ENCODE measurements around the gene IFNGR1.

IFNGR1 gene

GRCh38 chr6:137229075-137229759 is 10.0 kb upstream of the IFNGR1 start:
- H3K79me2 ChIP-seq (ENCODE audit: insufficient read depth, low read length), result no peaks in the 10 kb centered on the region
- H3K4me3 ChIP-seq (ENCODE audit: low read depth in 1 of 2, low read length in 2 of 2), result no peak overlapping the region
- H2AFZ ChIP-seq (ENCODE audit: low read depth, low read length), result no peak overlapping the region
- H3K27ac ChIP-seq (ENCODE audit: low read length), result peak overlapping the region; percentile 1; the same call in 1 of the 2 replicates
- no peaks in the 10 kb centered on the region for H3K9me3 ChIP-seq (ENCODE audit: insufficient read depth, low read length, severe bottlenecking)
- no peaks in the 10 kb centered on the region for H3K36me3 ChIP-seq (ENCODE audit: insufficient read depth, low read length)
- H3K27me3 ChIP-seq (ENCODE audit: insufficient read depth, low read length, poor library complexity), result no peaks in the 10 kb centered on the region
- H3K4me1 ChIP-seq (ENCODE audit: insufficient read depth, low read length), result peaks cover 50% of the 10 kb centered on the region
- DNase-seq (no peak), ATAC-seq (ENCODE audit: insufficient read depth, low read depth) (no peak)
- H4K20me1 ChIP-seq (ENCODE audit: insufficient read depth, low read length), result no peaks in the 10 kb centered on the region
- no peak overlapping the region for H3K4me2 ChIP-seq (ENCODE audit: insufficient read depth, low read length)
- H3K9ac ChIP-seq (ENCODE audit: low read depth, low read length), result no peak overlapping the region
- no peak for TF ChIP-seq EZH2 (IDR thresholded peaks at IDR 0.05; ENCODE audit: borderline replicate concordance, low read depth, low read length, severe bottlenecking)
- TF ChIP-seq CTCF (IDR thresholded peaks at IDR 0.05; ENCODE audit: borderline replicate concordance, extremely low read depth, low read length, poor library complexity, severe bottlenecking), result no peak

GRCh38 chr6:137227871-137228302 is 8.7 kb upstream of the IFNGR1 start:
- Histone ChIP-seq H2AFZ (ENCODE audit: low read depth, low read length) (no peak overlapping the region), H3K4me1 (ENCODE audit: insufficient read depth, low read length) (peaks cover 50% of the 10 kb centered on the region), H3K79me2 (ENCODE audit: insufficient read depth, low read length) (no peaks in the 10 kb centered on the region), H3K4me2 (ENCODE audit: insufficient read depth, low read length) (no peak overlapping the region), H3K27me3 (ENCODE audit: insufficient read depth, low read length, poor library complexity) (no peaks in the 10 kb centered on the region), H3K4me3 (ENCODE audit: low read depth in 1 of 2, low read length in 2 of 2) (no peak overlapping the region), H4K20me1 (ENCODE audit: insufficient read depth, low read length) (no peaks in the 10 kb centered on the region), H3K9me3 (ENCODE audit: insufficient read depth, low read length, severe bottlenecking) (no peaks in the 10 kb centered on the region), H3K27ac (ENCODE audit: low read length) (no peak overlapping the region), H3K36me3 (ENCODE audit: insufficient read depth, low read length) (no peaks in the 10 kb centered on the region), H3K9ac (ENCODE audit: low read depth, low read length) (no peak overlapping the region)
- ATAC-seq (ENCODE audit: insufficient read depth, low read depth), result no peak
- no peak for TF ChIP-seq EZH2 (IDR thresholded peaks at IDR 0.05; ENCODE audit: borderline replicate concordance, low read depth, low read length, severe bottlenecking)
- no peak for TF ChIP-seq CTCF (IDR thresholded peaks at IDR 0.05; ENCODE audit: borderline replicate concordance, extremely low read depth, low read length, poor library complexity, severe bottlenecking)
- no peak for DNase-seq

GRCh38 chr6:137226697-137227096 is 7.5 kb upstream of the IFNGR1 start:
- no peak overlapping the region for H2AFZ ChIP-seq (ENCODE audit: low read depth, low read length)
- no peaks in the 10 kb centered on the region for H3K36me3 ChIP-seq (ENCODE audit: insufficient read depth, low read length)
- H3K4me3 ChIP-seq (ENCODE audit: low read depth in 1 of 2, low read length in 2 of 2), result no peak overlapping the region

More at GRCh38 chr6:137226697-137227096, 7.5 kb upstream of the IFNGR1 start:
- no peak overlapping the region for H3K4me2 ChIP-seq (ENCODE audit: insufficient read depth, low read length)
- H4K20me1 ChIP-seq (ENCODE audit: insufficient read depth, low read length), result no peaks in the 10 kb centered on the region
- DNase-seq (no peak), ATAC-seq (ENCODE audit: insufficient read depth, low read depth) (no peak)
- H3K79me2 ChIP-seq (ENCODE audit: insufficient read depth, low read length), result no peaks in the 10 kb centered on the region
- no peaks in the 10 kb centered on the region for H3K9me3 ChIP-seq (ENCODE audit: insufficient read depth, low read length, severe bottlenecking)
- TF ChIP-seq EZH2 (IDR thresholded peaks at IDR 0.05; ENCODE audit: borderline replicate concordance, low read depth, low read length, severe bottlenecking) (no peak), CTCF (IDR thresholded peaks at IDR 0.05; ENCODE audit: borderline replicate concordance, extremely low read depth, low read length, poor library complexity, severe bottlenecking) (no peak)
- no peak overlapping the region for H3K27ac ChIP-seq (ENCODE audit: low read length)
- H3K4me1 ChIP-seq (ENCODE audit: insufficient read depth, low read length), result peaks cover 38% of the 10 kb centered on the region
- H3K9ac ChIP-seq (ENCODE audit: low read depth, low read length), result no peak overlapping the region
- no peaks in the 10 kb centered on the region for H3K27me3 ChIP-seq (ENCODE audit: insufficient read depth, low read length, poor library complexity)

Measured in DND-41 (cell line).